GM18499 (cell line): ENCODE results near the gene CCDC69.
"Not testable (repeated sequence)": the region's sequence is repeated elsewhere in the genome, so short reads cannot be mapped to it uniquely, and the experiment has no call there.

Source experiments
- ATAC-seq: cut with Tn5 transposase; IDR thresholded peaks from one replicate; pipeline ENCODE4 v1.9.1; 2021; ENCODE audit warnings: moderate number of reproducible peaks; ENCODE audit not compliant: insufficient read depth, unreplicated experiment

Gene CCDC69

DNA sequence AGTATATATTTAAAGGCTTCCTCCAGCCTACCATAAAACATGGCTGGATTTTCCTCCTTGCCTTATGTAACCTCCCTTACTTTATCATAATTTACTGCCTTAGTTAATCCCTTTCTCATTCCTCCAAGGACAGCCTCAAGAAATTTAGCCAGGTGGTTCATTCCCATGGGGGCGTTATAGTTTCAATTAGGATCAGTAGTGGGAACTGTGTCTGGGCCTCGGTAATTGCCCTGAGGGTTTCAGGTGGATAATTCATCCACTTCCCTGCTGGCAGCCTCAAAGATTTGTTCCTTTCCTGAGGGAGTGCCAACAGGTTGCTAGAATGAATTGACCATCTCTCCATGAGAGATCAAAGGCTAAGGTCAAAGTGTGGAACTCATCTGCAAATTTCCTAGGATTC is 24.8 kb upstream of the CCDC69 start:
- no peak for ATAC-seq

DNA sequence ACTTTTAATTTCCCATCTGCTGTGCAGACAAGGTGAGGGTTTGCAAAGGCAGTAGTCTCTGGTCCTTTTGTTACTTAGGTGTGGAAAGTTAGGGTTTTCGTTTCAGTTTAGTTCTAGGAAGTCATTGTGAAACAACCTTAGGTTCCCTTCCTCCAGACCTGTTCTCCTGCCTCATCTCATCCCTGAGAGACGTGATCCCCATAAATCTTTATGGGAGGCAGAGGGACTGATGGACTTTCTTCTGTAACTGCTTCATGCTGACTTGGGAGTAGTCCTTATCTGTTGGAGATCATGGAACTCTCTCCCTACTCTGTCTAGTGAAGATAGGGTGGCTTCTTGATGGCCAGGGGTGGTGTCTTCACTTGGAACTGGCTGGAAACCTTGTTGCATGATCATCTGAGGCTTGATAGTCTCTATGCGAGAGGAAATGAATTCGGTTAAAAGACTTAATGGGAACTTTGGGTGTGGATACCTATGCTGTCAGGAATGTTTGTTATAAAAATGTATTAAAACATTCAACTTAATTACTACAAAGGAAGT is 21.9 kb upstream of the CCDC69 start:
- ATAC-seq = no peak

- no peak for ATAC-seq
Measured at GRCh38 chr5:151244206-151244605, 20.3 kb upstream of the CCDC69 start.

DNA sequence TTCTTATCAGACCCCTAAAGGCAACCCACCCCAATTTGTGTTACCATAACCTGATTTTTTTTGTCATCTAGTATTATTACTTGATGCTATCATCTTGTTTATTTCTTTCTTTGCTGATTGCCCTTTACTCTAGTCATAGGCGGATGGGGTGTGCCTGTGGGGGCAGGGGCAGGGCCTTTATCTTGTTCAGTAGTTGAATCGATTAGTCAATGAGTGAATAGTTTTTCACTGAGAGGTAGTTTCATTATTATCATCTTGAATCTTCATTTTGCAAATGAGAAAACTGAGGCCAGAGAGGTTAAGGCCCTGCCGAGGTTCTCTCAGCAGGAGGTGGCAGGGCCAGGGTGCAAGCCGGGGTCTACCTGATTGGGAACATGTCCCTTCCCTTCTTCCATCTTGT is 19.7 kb upstream of the CCDC69 start:
- ATAC-seq = no peak

GRCh38 chr5:151243127-151243526 is 19.2 kb upstream of the CCDC69 start:
- no peak for ATAC-seq

- ATAC-seq = no peak
Measured at GRCh38 chr5:151240924-151241635, 17.2 kb upstream of the CCDC69 start.

GRCh38 chr5:151240268-151240835 is 16.5 kb upstream of the CCDC69 start:
- not testable (repeated sequence) for ATAC-seq

DNA sequence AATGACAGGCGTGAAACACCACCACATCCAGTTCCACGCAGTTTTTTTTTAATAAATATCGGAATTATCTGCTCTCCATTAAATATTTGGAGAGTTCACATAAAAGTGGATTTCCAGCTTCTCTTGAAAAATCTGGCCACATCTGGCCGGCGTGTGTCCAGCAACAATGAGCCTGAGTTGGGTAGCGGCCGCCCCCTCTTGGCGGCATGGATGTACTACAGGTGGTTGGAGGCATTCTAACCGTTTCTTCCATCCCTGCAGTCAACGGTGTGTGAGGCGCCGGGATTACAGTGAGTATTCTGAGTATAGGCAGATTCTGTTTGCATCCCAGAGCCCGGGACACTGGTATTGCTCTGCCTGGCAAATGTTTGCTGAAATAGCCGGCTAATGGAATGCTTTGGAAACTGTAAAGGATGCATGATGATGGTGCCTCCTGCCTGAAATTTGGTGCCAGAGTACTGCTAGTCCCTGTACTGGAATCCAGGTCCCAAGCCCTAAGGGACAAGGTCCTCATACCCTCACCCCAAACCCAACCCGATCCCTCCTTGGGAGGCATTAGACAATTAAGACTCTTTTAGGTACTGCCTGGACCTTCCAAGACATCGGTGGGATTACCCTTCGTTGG is 15.5 kb upstream of the CCDC69 start:
- ATAC-seq = no peak

GRCh38 chr5:151238303-151238741 is 14.4 kb upstream of the CCDC69 start:
- no peak for ATAC-seq

- ATAC-seq = no peak
Measured at GRCh38 chr5:151237685-151238084, 13.8 kb upstream of the CCDC69 start.

GRCh38 chr5:151236888-151237287 is 13.0 kb upstream of the CCDC69 start:
- ATAC-seq = no peak

DNA sequence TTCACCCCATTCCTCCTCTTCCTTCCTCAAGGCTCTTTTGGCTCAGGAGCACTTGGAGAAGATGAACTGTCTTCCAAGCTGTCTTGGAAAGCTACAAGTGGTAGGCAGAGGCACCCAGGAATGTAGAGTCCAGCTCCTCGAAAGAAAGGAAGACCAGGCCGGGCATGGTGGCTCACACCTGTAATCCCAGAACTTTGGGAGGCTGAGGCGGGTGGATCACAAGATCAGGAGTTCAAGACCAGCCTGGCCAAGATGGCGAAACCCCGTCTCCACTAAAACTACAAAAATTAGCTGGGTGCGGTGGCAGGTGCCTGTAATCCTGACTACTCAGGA is 11.3 kb upstream of the CCDC69 start:
- not testable (repeated sequence) for ATAC-seq

- ATAC-seq = peak; percentile 61
Measured at GRCh38 chr5:151234476-151235238, 10.8 kb upstream of the CCDC69 start.

DNA sequence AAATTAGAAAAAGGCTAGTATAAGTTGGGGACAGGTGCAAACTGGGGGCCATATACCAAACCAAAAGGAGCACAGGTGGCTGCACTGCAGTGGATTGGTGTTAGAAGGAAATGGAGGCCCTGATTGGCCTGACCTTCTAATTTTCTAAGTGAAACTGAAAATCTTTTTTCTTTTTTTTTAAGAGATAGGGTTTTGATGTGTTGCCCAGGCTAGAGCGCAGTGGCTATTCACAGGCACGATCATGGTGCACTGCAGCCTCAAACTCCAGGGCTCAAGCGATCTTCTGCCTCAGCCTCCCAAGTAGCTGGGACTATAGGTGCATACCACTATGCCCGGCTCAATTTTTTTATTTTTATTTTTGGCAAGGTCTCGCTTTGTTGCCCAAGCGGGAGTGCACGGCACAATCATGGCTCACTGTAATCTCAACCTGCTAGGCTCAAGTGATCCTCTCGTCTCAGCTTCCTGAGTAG is 9.8 kb upstream of the CCDC69 start:
- ATAC-seq = peak; percentile 59

DNA sequence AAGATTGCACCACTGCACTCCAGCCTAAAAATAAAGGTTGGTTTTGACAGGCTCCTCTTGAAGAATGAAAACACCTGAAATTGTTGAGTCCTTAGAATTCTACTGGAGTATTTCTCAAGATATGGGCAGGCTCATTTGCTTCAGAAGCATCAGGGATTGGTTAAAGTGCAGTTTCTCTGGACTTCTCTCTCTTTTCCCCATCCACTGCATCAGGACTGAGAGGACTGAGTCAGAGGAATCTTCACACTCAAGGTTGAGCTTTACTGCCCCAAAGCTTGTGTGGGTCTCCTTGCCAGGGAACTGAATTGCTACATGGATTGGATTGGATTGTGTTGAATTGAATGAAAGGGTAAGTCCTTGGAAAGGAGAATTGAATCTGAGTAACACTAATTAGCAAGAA is 7.5 kb upstream of the CCDC69 start:
- ATAC-seq = no peak

- ATAC-seq = no peak
Measured at GRCh38 chr5:151230048-151230680, 6.3 kb upstream of the CCDC69 start.

- no peak for ATAC-seq
Measured at GRCh38 chr5:151228986-151229385, 5.1 kb upstream of the CCDC69 start.

DNA sequence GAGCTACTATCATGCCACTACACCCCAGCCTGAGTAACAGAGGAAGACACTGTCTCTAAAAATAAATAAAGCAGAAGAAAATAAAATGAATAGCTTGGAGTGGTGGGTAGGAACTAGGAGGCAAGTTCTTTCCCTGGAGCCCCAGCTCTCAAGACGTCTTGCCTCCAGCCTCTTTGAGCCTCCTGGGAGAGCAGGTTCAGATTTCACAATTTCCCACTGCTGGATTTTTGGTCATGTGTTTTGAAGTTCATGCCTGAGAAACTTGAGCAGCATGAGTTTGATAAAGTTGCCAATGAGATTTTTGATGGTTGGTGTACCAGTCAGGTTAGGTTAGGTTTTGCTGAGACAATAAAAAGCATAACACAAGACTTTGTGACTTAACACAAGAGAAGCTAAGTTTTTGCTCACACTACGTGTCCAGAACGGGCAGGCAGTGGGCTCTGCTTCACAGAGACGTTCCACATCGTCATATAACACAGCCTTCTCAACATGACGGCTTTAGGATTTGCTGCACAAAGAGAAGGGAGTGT is 4.1 kb upstream of the CCDC69 start:
- no peak for ATAC-seq

DNA sequence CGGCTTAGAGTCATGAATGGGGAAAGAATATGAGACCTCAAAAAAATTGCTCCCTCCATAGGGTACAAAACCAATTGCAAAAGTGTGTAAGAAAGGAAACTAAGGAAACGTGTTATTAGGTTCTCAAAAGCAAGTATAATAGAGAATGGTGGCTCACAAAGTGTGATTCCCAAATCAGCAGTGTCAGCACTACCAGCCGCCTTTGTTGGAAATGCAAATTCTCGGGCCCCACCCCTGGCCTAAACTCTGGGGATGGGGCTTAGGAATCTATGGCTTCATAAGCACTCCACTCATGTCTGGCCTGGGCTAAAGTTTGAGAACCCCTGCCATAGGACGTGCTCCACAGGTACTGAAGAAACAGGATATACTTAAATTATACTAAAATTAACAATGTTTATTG is 1.6 kb upstream of the CCDC69 start:
- no peak for ATAC-seq

- no peak for ATAC-seq
Measured at GRCh38 chr5:151225071-151225470, 1.2 kb upstream of the CCDC69 start.
